Activated CD8-positive, alpha-beta T cell treated with anti-CD3 and anti-CD28 coated beads for 36 hours (primary cell): ENCODE results near the gene PODXL2. TPM values are rescaled to one million over a fixed set of nuclear protein-coding genes. Genes with fewer than 3 reads are reported as not detected.

Source experiments
- ATAC-seq: fragments of 200-7000 bp; cut with Tn5 transposase; one replicate; pipeline ENCODE4 v1.10.0; 2021; ENCODE audit warnings: mild to moderate bottlenecking, moderate library complexity
- CTCF ChIA-PET: fragments of 350-600 bp; sonication (Branson Sonifier 250); formaldehyde crosslinking; loops from one replicate; lab custom pipeline; 2021; ENCODE audit warnings: antibody characterized with exemption; lab: Charles Lee
- POLR2A ChIA-PET: fragments of 350-600 bp; sonication (Branson Sonifier 250); formaldehyde crosslinking; loops from one replicate; lab custom pipeline; 2021; ENCODE audit warnings: antibody characterized with exemption; lab: Charles Lee
- DNase-seq: peaks from one replicate; pipeline ENCODE4 v3.0.0-alpha.2; 2020
- H3K27ac Mint-ChIP-seq: one replicate; pipeline ENCODE4 v1.8.0; 2021; ENCODE audit warnings: mild to moderate bottlenecking, mixed read lengths
- H3K27me3 Mint-ChIP-seq: one replicate; pipeline ENCODE4 v1.8.0; 2021; ENCODE audit warnings: mixed read lengths
- H3K36me3 Mint-ChIP-seq: one replicate; pipeline ENCODE4 v1.8.0; 2021; ENCODE audit warnings: low read depth, mixed read lengths
- H3K4me1 Mint-ChIP-seq: one replicate; pipeline ENCODE4 v1.8.0; 2021; ENCODE audit warnings: low read depth, mixed read lengths
- H3K4me3 Mint-ChIP-seq: one replicate; pipeline ENCODE4 v1.8.0; 2021; ENCODE audit warnings: mild to moderate bottlenecking, moderate library complexity, mixed read lengths
- H3K9me3 Mint-ChIP-seq: one replicate; pipeline ENCODE4 v1.8.0; 2021; ENCODE audit warnings: mixed read lengths
- CTCF ChIP-seq: fragments of 200-600 bp; IDR thresholded peaks from one replicate; pipeline ENCODE4 v1.8.0; 2022; ENCODE audit warnings: antibody characterized with exemption, mild to moderate bottlenecking
- intact Hi-C: fragments of 100-400 bp; cut with micrococcal nuclease; formaldehyde crosslinking; loops from one replicate; pipeline ENCODE4 v1.10.0; 2022
- total RNA-seq, 2 experiments: library from RNA; stranded (reverse); gene quantifications; one replicate each; pipeline ENCODE4 v1.2.3, GENCODE V29; 2021

The PODXL2 gene
- total RNA-seq, 2 experiments from 2014 or later, result 1.1 to 1.3 TPM

DNA sequence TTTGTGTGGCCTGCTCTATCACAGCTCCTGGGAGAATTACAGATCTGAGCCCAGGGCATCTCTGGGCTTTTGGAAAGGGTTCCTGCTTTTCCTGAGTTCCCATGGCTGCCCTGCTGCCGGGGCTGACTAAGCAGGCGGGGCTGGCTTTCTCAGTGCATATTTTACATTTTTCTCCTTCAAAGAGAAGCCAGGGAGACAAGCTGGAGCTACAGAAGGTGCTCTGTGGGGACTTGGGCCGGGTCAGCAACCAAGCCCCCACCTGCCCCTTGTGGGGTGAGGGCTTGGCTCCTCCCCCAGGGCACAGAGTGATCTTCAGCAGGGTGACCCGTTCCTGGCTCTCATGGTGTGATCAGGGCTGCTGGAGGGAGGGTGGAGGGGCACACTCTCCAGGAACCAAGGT lies 61.1 kb downstream of the PODXL2 start:
- CTCF ChIA-PET, result no interaction called here
- no peak overlapping the region for H3K27ac Mint-ChIP-seq
- POLR2A ChIA-PET, result interaction anchor here (1.1 kb wide), 1 partner anchor 9 kb away, joined by 3 read pairs; no protein-coding TSS in a partner anchor
- no peak for TF ChIP-seq CTCF
- no peaks in the 10 kb centered on the region for H3K36me3 Mint-ChIP-seq
- ATAC-seq (no peak), DNase-seq (no peak)
- H3K4me1 Mint-ChIP-seq, result no peaks in the 10 kb centered on the region
- no peaks in the 10 kb centered on the region for H3K27me3 Mint-ChIP-seq
- no peak overlapping the region for H3K4me3 Mint-ChIP-seq
- no peaks in the 10 kb centered on the region for H3K9me3 Mint-ChIP-seq
- intact Hi-C loops, result loop anchor here (10.0 kb wide), 1 partner anchor 145 kb away; no protein-coding TSS in a partner anchor

- H3K9me3 Mint-ChIP-seq, result no peaks in the 10 kb centered on the region
- CTCF ChIA-PET, result interaction anchor here (1.5 kb wide), 1 partner anchor 116 kb away, joined by 3 read pairs; no protein-coding TSS in a partner anchor
- ATAC-seq (peak; percentile 62), DNase-seq (peak; percentile 23)
- no peaks in the 10 kb centered on the region for H3K4me1 Mint-ChIP-seq
- H3K4me3 Mint-ChIP-seq, result no peak overlapping the region
- POLR2A ChIA-PET, result no interaction called here
- no peak overlapping the region for H3K27ac Mint-ChIP-seq
- intact Hi-C loops, result loop anchor here (10.0 kb wide), 1 partner anchor 144 kb away; no protein-coding TSS in a partner anchor
- TF ChIP-seq CTCF, result no peak
- H3K36me3 Mint-ChIP-seq, result no peaks in the 10 kb centered on the region
- no peaks in the 10 kb centered on the region for H3K27me3 Mint-ChIP-seq
Measured at GRCh38 chr3:127690823-127691452, 62.0 kb downstream of the PODXL2 start.

GRCh38 chr3:127691489-127691888 lies 62.5 kb downstream of the PODXL2 start:
- no peak for TF ChIP-seq CTCF
- ChIA-PET POLR2A (no interaction called here), CTCF (interaction anchor here (1.5 kb wide), 1 partner anchor 116 kb away, joined by 3 read pairs; no protein-coding TSS in a partner anchor)
- Mint-ChIP-seq H3K27ac (no peak overlapping the region), H3K4me3 (no peak overlapping the region), H3K9me3 (no peaks in the 10 kb centered on the region), H3K27me3 (no peaks in the 10 kb centered on the region), H3K36me3 (no peaks in the 10 kb centered on the region), H3K4me1 (no peaks in the 10 kb centered on the region)
- ATAC-seq, result no peak
- no peak for DNase-seq
- intact Hi-C loops, result loop anchor here (10.0 kb wide), 1 partner anchor 143 kb away; no protein-coding TSS in a partner anchor

- ChIA-PET POLR2A (no interaction called here), CTCF (interaction anchor here (1.5 kb wide), 1 partner anchor 117 kb away, joined by 3 read pairs; no protein-coding TSS in a partner anchor)
- ATAC-seq (no peak), DNase-seq (no peak)
- Mint-ChIP-seq H3K36me3 (no peaks in the 10 kb centered on the region), H3K9me3 (no peaks in the 10 kb centered on the region), H3K4me1 (no peaks in the 10 kb centered on the region), H3K27ac (no peak overlapping the region), H3K27me3 (no peaks in the 10 kb centered on the region), H3K4me3 (no peak overlapping the region)
- no peak for TF ChIP-seq CTCF
- intact Hi-C loops, result loop anchor here (10.0 kb wide), 1 partner anchor 143 kb away; no protein-coding TSS in a partner anchor
Measured at GRCh38 chr3:127691974-127692373, 63.0 kb downstream of the PODXL2 start.
